IMR-90 (cell line): Measurements from ENCODE around the gene KCNH2. TPM values are rescaled to one million over a fixed set of nuclear protein-coding genes. Genes with fewer than 3 reads are reported as not detected.

Source experiments
- ATAC-seq: fragments of 200-7000 bp; cut with Tn5 transposase; 2 replicates; pipeline ENCODE4 v1.9.1; 2020; ENCODE audit warnings: low read depth, mild to moderate bottlenecking, moderate library complexity
- BruUV-seq: library from RNA; stranded (reverse); fragments of 400-500 nt; replicated peaks from 2 replicates; lab custom pipeline; 2021; lab: Mats Ljungman, UMichigan
- CTCF ChIA-PET: fragments of 300-600 bp; formaldehyde crosslinking; extraction: SDS; loops from one replicate; lab custom pipeline; 2021; ENCODE audit warnings: antibody characterized with exemption; lab: Yijun Ruan, JAX
- POLR2A ChIA-PET: fragments of 300-600 bp; sonication (Branson Sonifier 250); formaldehyde crosslinking; loops from one replicate; lab custom pipeline; 2022; ENCODE audit warnings: antibody characterized with exemption; ENCODE audit not compliant: unreplicated experiment; lab: Charles Lee
- DNase-seq: peaks from one replicate; pipeline ENCODE4 v3.0.0; 2013
- H2AFZ ChIP-seq: replicated peaks from 2 replicates; pipeline ENCODE3; 2013; ENCODE audit warnings: low read length, mild to moderate bottlenecking; ENCODE audit not compliant: poor library complexity
- H2AK5ac ChIP-seq: 2 replicates; pipeline ENCODE4 v1.6.1; 2013; ENCODE audit warnings: low read depth, low read length, inconsistent platforms
- H2AK9ac ChIP-seq: replicated peaks from 2 replicates; pipeline ENCODE3; 2013; ENCODE audit warnings: mild to moderate bottlenecking, low read depth, low read length, moderate library complexity; ENCODE audit not compliant: poor library complexity
- H2BK120ac ChIP-seq: 2 replicates; pipeline ENCODE4 v1.6.1; 2013; ENCODE audit warnings: low read depth, low read length, inconsistent platforms
- H2BK15ac ChIP-seq: 3 replicates; pipeline ENCODE4 v1.6.1; 2013; ENCODE audit warnings: low read depth, low read length, inconsistent platforms
- H2BK20ac ChIP-seq: 2 replicates; pipeline ENCODE4 v1.6.1; 2013; ENCODE audit warnings: low read depth, mild to moderate bottlenecking, inconsistent platforms, low read length, moderate library complexity
- H2BK5ac ChIP-seq: 2 replicates; pipeline ENCODE4 v1.6.1; 2013; ENCODE audit warnings: mild to moderate bottlenecking, low read depth, low read length, inconsistent platforms; ENCODE audit not compliant: poor library complexity, severe bottlenecking
- H3K14ac ChIP-seq: replicated peaks from 2 replicates; pipeline ENCODE4 v1.6.1; 2013; ENCODE audit warnings: low read depth, low read length, inconsistent platforms
- H3K18ac ChIP-seq: 2 replicates; pipeline ENCODE4 v1.6.1; 2013; ENCODE audit warnings: low read depth, low read length, control low read depth
- H3K23ac ChIP-seq: 2 replicates; pipeline ENCODE4 v1.6.1; 2013; ENCODE audit warnings: low read depth, low read length, inconsistent platforms
- H3K27ac ChIP-seq: 2 replicates; pipeline ENCODE4 v1.5.1; 2013; ENCODE audit warnings: mild to moderate bottlenecking, control low read depth, low read length; ENCODE audit not compliant: insufficient read depth
- H3K27me3 ChIP-seq: 2 replicates; pipeline ENCODE4 v1.6.1; 2013; ENCODE audit warnings: low read length; ENCODE audit not compliant: control insufficient read depth, insufficient read depth
- H3K36me3 ChIP-seq: 2 replicates; pipeline ENCODE4 v1.6.1; 2013; ENCODE audit warnings: low read length, mixed read lengths; ENCODE audit not compliant: control insufficient read depth, insufficient read depth
- H3K4ac ChIP-seq: 2 replicates; pipeline ENCODE4 v1.6.1; 2013; ENCODE audit warnings: low read depth, low read length, inconsistent platforms
- H3K4me1 ChIP-seq: 2 replicates; pipeline ENCODE4 v1.6.1; 2013; ENCODE audit warnings: low read length, mixed read lengths; ENCODE audit not compliant: control insufficient read depth, insufficient read depth
- H3K4me2 ChIP-seq: 2 replicates; pipeline ENCODE4 v1.6.1; 2013; ENCODE audit warnings: low read depth, mild to moderate bottlenecking, control low read depth, low read length, moderate library complexity
- H3K4me3 ChIP-seq: 2 replicates; pipeline ENCODE4 v1.5.1; 2013; ENCODE audit warnings: low read depth, mild to moderate bottlenecking, control low read depth, low read length, moderate library complexity; ENCODE audit not compliant: insufficient read depth
- H3K56ac ChIP-seq: 2 replicates; pipeline ENCODE4 v1.6.1; 2013; ENCODE audit warnings: low read length, inconsistent platforms; ENCODE audit not compliant: insufficient read depth; ENCODE audit errors: extremely low read depth
- H3K79me1 ChIP-seq, 2 experiments: 2 replicates each; pipeline ENCODE4 v1.6.1; 2013; ENCODE audit warnings: low read length in 2 of 2, inconsistent platforms in 1 of 2, low read depth in 1 of 2
- H3K9ac ChIP-seq: 2 replicates; pipeline ENCODE4 v1.6.1; 2013; ENCODE audit warnings: low read depth, low read length, control low read depth
- H3K9me1 ChIP-seq: 2 replicates; pipeline ENCODE4 v1.6.1; 2013; ENCODE audit warnings: low read length, inconsistent platforms; ENCODE audit not compliant: insufficient read depth
- H3K9me3 ChIP-seq: 2 replicates; pipeline ENCODE4 v1.6.1; 2013; ENCODE audit warnings: low read length; ENCODE audit not compliant: control insufficient read depth, insufficient read depth
- H4K20me1 ChIP-seq: 2 replicates; pipeline ENCODE4 v1.6.1; 2013; ENCODE audit warnings: low read length, inconsistent platforms; ENCODE audit not compliant: insufficient read depth
- H4K5ac ChIP-seq: 2 replicates; pipeline ENCODE4 v1.6.1; 2013; ENCODE audit warnings: mild to moderate bottlenecking, low read depth, low read length, control low read depth
- H4K8ac ChIP-seq, 2 experiments: 2 replicates each; pipeline ENCODE4 v1.6.1; 2013; ENCODE audit warnings: low read depth in 2 of 2, low read length in 2 of 2, control low read depth in 1 of 2, inconsistent platforms in 1 of 2
- H4K91ac ChIP-seq: 2 replicates; pipeline ENCODE4 v1.6.1; 2013; ENCODE audit warnings: low read depth, low read length, inconsistent platforms; ENCODE audit not compliant: insufficient read depth
- CEBPB ChIP-seq: IDR thresholded peaks from 2 replicates; pipeline ENCODE4 v1.6.1; 2012; ENCODE audit warnings: low read depth, low read length, improper control_type of control experiment
- CHD1 ChIP-seq: IDR thresholded peaks from 2 replicates; pipeline ENCODE4 v1.6.1; 2012; ENCODE audit warnings: low read depth, low read length, improper control_type of control experiment
- POLR2A ChIP-seq: IDR thresholded peaks from 2 replicates; pipeline ENCODE4 v1.6.1; 2012; ENCODE audit warnings: mild to moderate bottlenecking, low read depth, low read length
- RFX5 ChIP-seq: IDR thresholded peaks from 2 replicates; pipeline ENCODE4 v1.8.0; 2012; ENCODE audit warnings: low read depth, mild to moderate bottlenecking, low read length, moderate library complexity
- WGBS, 2 experiments: methylation state at CpG; one replicate each; pipeline versions ENCODE4 v1.1.5 to v1.1.7; 2013; ENCODE audit warnings: missing lambda C conversion rate in 2 of 2; ENCODE audit not compliant: insufficient read length in 1 of 2; ENCODE audit errors: extremely low coverage in 2 of 2; 5-methylcytosine and 5-hydroxymethylcytosine counted together
- dilution Hi-C: fragments of 300-500 bp; cut with HindIII; formaldehyde crosslinking; loops from one replicate; pipeline ENCODE4 v1.14.3; 2018; ENCODE audit warnings: low sequenced_read_pairs; ENCODE audit not compliant: unreplicated experiment
- in situ Hi-C: fragments of 300-500 bp; cut with MboI; formaldehyde crosslinking; loops from 3 replicates; pipeline ENCODE4 v1.14.3; 2019; ENCODE audit warnings: low sequenced_read_pairs, inconsistent platforms, mixed read lengths
- intact Hi-C: fragments of 100-400 bp; cut with micrococcal nuclease; formaldehyde crosslinking; loops from 2 replicates; pipeline ENCODE4 v1.10.0; 2022
- polyA plus RNA-seq, 3 experiments: library from polyadenylated mRNA; depleted of rRNA; stranded (reverse); fragments of >200 nt; gene quantifications; 2 replicates each; pipeline ENCODE4 v1.2.3, GENCODE V29; 2012; ENCODE audit warnings: low replicate concordance in 1 of 3
- total RNA-seq: library from RNA; depleted of rRNA; stranded (reverse); fragments of >200 nt; gene quantifications from 2 replicates; pipeline ENCODE4 v1.2.3, GENCODE V29; 2012

KCNH2 gene
- total and polyA plus RNA-seq, 2 of the 4 experiments (the other 2 are of a cell fraction) = 0.90 to 2.1 TPM

GRCh38 chr7:150999001-150999400 lies 20.9 kb upstream of the KCNH2 start:
- no peak overlapping the region for H2BK15ac ChIP-seq
- no peak overlapping the region for H3K9ac ChIP-seq
- no peak overlapping the region for H3K56ac ChIP-seq
- H4K91ac ChIP-seq = no peak overlapping the region
- dilution Hi-C loops = no loop called here
- H3K4me1 ChIP-seq = peaks cover 4% of the 10 kb centered on the region; the same call in 1 of the 2 replicates
- H2AK9ac ChIP-seq = no peak overlapping the region
- H3K14ac ChIP-seq = no peak overlapping the region
- WGBS, 2 experiments = 100% methylated on average over 4 of the region's 12 CpGs; no CpG with 5 or more reads in 1 of the 2 experiments
- H3K4me2 ChIP-seq = no peak overlapping the region
- no peaks in the 10 kb centered on the region for H3K9me1 ChIP-seq
- no peak overlapping the region for H3K4ac ChIP-seq
- H4K20me1 ChIP-seq = no peaks in the 10 kb centered on the region
- TF ChIP-seq RFX5 = no peak
- TF ChIP-seq POLR2A = no peak
- TF ChIP-seq CHD1 = no peak
- TF ChIP-seq CEBPB = no peak
- no peak overlapping the region for H3K23ac ChIP-seq
- ATAC-seq (no peak), DNase-seq (no peak)
- H3K27ac ChIP-seq = no peak overlapping the region
- no peak overlapping the region for H3K18ac ChIP-seq
- H3K36me3 ChIP-seq = no peaks in the 10 kb centered on the region
- H3K9me3 ChIP-seq = no peaks in the 10 kb centered on the region
- BruUV-seq = no TSS peak
- no peak overlapping the region for H2AK5ac ChIP-seq
- peaks cover 8% of the 10 kb centered on the region for H3K27me3 ChIP-seq
- H2AFZ ChIP-seq = no peak overlapping the region
- H3K4me3 ChIP-seq = no peak overlapping the region
- H4K8ac ChIP-seq = no peak overlapping the region
- in situ Hi-C loops = loop anchor here (25.0 kb wide), 1 partner anchor 587 kb away; a partner anchor contains a TSS
- CTCF ChIA-PET = no interaction called here
- no peaks in the 10 kb centered on the region for H3K79me1 ChIP-seq
- no peak overlapping the region for H2BK120ac ChIP-seq
- H2BK20ac ChIP-seq = no peak overlapping the region
- H4K5ac ChIP-seq = no peak overlapping the region
- POLR2A ChIA-PET = no interaction called here
- intact Hi-C loops = no loop called here
- no peak overlapping the region for H2BK5ac ChIP-seq
